ENCODE data around the gene KRT72.

Gene KRT72

DNA sequence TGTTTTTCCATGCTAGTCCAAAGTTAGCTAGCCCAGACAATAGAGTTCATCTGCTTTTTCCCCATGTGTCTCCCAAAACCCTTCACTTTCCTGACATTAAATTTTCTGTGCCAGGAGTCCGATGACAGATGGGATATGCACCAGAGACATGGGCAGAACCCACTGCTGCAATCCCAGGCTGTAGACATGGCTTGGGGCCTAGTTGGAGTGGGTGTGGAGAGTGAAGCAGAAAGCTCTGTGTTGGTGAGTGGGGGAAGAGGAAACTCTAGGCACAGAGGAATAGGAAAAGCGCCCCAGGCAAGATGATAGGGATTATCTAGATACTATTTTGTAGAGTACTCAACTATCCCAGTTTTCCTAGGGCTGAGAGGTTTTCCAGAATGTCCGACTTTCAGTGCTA is 22.8 kb downstream of the KRT72 start:
- no peak for DNase-seq (ENCODE audit: low spot score)

DNA sequence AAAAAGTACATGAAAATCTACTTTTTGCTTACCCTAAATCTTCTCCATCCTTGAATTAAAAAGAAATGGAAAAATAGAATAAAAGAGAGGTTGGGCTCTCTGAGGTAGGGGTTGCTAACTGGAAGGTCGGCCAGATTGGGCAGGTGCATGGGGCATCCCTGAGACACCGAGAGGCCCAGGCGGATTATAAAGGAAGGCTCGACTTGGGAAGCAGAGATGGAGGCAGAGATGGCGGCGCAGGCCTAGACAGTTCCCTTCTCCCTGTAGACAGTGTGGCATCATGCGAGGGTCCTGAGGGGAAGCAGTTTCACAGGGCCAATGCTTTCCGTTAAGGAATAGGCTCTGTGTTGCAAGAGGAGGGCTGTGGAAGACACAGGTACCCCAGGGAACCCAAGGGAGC is 23.9 kb downstream of the KRT72 start:
- DNase-seq (ENCODE audit: low spot score): no peak

DNA sequence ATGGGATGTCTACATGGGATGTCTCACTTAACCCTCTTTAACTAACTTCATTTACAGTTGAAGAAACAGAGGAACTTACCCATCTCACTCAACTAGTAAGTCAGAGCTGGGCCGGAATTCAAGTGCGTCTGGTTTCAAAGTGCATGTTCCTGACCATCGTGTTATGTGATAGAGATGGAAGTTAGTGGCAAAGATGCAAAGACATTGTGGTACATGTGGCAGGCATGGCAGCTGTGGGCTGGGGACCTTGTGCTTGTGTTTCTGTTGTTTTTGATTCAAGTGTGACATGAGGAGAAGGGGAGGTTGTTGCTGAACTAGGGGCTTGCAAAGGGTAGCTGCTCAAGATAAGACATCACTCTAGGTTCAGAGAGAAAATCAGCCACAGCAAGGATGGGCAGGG is 25.3 kb downstream of the KRT72 start:
- no peak for DNase-seq (ENCODE audit: low spot score)

DNA sequence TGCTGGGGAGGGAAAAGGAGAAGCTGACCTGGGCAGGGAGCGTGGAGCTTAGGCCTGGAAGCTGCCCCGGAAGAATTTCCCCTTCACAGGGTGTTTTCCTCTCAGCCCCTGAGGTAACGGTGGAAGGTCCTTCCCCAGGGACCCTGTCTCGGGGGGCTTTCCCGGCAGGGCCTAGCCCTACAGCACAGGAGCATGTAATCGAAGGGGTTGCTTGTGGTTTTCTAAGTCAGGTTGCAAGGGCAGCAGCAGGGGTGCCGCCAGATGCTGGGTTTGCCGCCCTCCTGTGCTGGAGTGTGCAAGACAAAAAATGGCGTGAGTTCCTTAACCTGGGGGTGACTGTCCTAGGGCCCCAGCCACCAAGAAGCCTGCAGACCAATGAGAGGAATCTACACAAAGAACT is 26.0 kb downstream of the KRT72 start:
- no peak for DNase-seq (ENCODE audit: low spot score)

DNA sequence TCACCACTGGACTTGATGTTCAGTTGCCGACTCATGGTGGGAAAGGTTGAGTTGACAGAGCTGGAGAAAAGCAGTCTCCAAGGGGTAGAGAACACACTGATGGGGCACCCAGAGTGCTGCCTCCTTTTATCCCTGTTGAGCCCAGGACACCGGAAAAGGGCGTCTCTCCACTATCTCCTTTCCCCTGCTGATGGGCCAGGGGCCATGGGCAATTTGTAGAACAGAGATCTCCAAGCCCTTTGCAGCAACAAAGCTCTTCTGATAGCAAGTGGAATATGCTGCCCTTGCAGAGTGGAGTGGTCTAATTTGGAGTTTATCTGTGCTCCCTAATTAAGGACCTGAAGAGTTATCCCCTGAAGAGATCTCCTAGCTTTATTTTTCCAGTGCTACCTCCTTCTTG is 27.5 kb downstream of the KRT72 start, which contains the start of gene KRT74:
Gene KRT74 (minus strand): TSS at position 101 of the 400 bp plus-strand sequence. CDS start 66 bp downstream, at position 35.
- no peak for DNase-seq (ENCODE audit: low spot score)

DNA sequence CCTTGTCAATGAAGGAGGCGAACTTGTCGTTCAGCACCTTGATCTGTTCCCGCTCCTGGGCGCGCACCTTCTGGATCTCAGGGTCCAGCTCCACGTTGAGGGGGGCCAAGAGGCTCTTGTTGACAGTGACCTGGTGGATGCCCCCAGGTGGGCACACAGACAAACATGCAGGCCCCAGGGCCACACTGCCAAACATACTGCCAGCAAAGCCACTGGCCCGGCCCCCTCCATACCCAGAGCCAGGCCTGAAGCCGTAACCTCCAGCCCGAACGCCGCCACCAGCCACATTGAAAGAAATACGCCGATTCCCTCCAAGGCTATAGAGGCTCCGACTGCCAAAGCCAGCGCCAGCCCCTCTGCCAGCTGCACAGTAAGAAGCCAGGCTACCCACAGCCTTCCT is 28.0 kb downstream of the KRT72 start:
- DNase-seq (ENCODE audit: low spot score): no peak

DNA sequence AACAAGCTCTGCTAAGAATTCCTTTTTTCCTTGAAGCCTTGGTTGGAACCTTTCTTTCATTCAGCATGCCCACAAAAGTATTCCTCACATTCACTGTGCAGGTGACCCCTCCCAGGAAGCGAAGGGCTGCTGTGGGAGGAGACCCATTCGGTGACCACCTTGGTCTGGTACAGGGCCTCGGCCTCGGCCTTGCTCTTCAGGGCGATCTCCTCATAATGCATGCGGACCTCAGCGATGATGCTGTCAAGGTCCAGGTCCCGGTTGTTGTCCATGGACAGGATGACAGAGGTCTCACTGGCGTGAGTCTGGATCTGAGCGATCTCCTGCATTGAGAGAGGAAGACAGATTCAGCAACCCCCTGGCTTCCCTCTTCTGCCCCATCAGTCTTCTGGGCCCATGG is 30.8 kb downstream of the KRT72 start:
- no peak for DNase-seq (ENCODE audit: low spot score)

DNA sequence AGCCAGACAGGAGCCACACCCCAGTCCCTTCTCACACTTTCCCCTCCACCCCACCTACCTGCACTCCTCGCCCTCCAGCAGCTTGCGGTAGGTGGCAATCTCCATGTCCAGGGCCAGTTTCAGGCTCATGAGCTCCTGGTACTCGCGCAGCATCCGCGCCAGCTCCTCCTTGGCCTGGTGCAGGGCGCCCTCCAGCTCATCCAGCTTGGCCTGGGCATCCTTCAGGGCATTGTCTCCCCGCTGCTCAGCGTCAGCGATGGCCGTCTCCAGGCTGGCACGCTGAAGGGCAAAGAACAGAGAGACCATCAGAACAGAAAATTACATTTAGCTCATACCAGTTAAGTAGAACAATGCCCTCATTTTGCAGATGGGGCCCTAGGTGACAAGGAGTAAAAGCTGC is 33.2 kb downstream of the KRT72 start:
- no peak for DNase-seq (ENCODE audit: low spot score)

DNA sequence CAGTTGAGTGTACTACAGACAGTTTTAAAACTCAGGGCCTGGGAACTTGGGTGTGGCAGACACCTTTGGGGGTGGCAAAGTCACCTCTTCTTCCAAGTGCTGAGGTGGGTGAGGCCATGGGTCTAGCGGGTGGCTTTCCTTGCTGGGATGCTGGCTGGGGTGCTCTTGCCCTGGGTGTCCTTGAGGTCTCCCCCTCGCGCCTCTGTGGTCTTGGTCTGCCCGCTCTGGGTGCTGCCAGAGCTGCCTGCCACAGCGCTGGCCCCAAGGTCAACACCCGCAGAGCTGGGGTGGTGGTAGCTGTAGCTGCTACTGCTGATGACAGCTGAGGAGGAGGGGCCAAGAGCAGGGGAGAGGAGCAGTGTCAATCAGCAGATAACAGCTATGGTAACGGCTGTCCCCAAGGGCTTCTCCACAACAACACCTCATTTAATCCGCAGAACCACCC is 34.4 kb downstream of the KRT72 start:
- no peak for DNase-seq (ENCODE audit: low spot score)

DNA sequence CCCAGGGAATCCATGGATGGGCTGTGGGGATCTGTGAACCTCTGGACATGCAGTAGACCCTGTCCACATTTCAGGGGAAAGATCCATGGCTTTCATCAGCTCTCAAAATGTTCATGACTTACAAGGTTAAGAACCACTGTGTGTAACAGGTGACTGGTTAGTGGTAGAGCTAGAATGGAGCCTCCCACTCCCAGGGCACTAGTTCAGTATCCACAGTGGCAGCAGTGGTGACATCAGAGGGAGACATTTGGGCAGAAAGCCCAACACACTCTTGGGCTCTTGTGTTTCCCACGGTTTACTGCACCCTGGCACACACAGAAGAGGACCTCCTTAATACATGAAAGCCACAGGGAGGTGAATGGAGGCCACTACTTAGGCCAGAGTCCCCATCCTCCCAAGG is 36.7 kb downstream of the KRT72 start:
- no peak for DNase-seq (ENCODE audit: low spot score)

DNA sequence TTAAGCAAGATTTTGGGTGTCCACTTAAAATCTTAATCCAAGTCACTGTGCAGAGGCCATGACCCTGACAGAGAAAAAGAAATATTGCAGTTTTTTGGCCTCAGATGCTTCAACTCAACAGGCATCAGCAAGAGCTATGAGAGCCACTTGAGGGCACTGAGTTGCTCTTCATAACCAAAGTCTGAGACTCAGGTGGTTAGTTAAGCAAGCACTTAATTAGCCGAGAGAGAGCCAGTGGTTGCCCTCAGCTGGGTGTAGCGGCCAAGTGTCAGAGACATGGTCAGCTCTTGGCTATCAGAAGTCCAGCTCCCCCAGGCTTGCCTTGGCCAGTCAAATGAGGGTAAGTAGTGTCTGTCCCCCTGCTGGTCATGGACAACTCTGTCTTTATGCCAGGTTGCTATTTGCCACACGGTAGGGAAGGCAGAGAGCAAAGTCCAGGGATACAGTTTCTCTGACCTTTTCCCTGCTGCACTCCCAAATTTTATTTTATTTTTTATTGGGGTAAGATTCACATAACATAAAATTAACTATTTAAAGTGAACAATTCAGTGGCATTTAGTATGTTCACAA is 39.3 kb downstream of the KRT72 start:
- peak; percentile 9 for DNase-seq (ENCODE audit: low spot score)

DNA sequence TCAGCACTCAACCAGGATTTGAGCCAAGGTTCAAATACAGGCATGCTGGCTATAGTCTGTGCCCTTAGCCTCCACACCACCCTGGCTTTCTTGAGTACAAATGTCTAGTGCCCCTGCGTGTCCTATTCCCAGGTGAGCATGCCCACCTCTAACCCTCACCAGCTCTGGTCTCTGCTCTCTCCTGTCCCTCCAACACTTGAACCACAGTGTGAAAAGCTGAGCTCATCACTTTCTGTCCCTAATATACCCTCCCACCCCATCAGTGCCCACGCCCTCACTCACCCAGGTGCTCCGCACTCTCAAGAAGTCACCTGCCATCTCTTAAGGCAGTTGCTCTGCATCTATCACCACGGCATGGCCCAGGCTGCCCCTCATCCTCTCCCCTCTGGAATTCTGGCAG is 41.3 kb downstream of the KRT72 start:
- DNase-seq (ENCODE audit: low spot score): no peak

DNA sequence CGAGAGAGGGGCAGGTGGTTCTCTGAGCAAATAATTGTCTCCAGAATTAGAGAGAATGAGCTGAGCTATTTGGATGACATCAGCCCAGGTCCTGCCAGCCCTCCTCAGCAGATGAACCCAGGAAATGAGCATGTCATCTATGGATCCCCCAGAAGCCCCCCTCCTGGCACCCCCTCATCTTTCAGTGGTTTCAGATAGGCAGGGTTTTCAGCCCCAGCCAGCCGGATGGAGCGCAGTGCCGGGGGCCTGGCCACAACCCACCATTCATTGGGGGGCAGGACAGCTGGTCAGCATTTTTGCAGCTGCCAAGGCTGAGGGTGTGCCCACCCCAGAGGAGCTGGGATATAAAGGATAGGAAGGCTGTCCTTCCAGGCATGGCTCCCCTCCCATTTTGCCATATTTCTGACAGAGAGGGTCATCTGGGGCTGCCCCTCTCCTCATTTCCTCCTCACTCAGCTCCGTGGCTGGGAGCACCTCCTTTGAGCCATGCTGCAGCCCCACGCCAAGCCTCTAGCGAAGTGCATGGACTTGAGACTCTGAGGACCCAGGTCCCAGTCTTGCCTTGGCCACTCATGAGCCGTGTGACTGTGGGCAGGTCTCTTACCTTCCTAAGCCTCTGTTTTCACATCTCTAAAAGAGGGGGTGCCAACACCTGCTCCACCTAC is 42.4 kb downstream of the KRT72 start:
- no peak for DNase-seq (ENCODE audit: low spot score)

DNA sequence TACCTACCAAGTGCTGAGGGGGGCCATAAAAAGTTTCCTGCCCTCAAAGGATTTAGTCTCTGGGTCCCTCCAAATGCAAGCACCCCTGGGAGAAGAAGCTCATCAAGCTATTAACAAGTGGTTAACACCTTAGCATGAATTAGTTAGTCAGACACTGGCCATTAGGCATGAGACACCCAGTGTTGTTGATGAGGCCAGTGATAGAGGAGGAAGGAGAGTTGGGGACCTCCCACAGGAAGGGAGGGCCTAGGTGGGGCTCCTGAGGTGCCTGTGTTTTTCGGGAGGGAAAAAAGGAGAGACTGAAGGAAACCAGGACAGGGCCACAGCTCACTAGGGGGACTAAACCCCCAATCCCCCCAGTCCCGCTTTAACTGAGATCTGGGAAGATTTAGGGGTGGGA is 43.8 kb downstream of the KRT72 start:
- no peak for DNase-seq (ENCODE audit: low spot score)

DNA sequence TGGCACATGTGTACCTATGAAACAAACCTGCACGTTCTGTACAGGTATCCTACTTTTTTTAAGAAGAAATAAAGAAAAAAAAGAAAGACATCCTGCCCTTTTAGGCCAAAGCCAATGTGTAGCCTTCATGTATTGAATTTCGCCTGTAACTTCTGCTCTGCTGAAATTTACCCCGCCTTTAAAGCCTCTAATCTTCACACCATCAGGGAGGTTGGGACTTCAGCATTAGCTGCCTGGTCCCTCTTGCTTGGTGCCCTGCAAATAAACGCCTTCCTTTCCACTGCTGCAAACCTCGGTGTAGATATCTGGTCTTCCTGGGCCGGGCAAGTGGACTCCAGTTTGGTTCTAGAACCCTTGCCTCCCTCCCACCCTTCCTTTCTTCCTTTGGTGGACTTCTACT is 45.7 kb downstream of the KRT72 start:
- no peak for DNase-seq (ENCODE audit: low spot score)

DNA sequence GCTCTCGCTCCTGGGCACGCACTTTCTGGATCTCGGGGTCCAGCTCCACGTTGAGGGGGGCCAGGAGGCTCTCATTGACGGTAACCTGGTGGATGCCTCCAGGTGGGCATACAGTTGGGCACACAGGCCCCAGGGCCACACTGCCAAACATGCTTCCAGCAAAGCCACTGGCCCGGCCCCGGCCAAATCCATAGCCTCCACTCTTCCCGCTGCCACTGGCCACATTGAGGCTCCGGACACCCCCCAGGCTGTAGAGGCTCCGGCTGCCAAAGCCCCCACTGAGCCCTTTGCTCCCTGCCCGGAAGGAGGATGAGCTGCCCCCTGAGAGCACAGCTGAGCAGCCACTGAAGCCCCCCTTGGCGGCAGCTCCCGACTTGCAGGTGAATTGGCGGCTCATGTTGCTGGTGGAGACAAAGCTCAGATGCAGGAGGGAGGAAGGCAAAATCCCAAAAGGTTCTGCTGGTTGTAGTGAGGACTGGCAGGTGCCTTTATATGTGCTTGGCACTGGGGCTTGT is 48.5 kb downstream of the KRT72 start, which contains the start of gene KRT71:
Gene KRT71 (minus strand): TSS at position 465 of the 515 bp plus-strand sequence. CDS start 68 bp downstream, at position 397.
- DNase-seq (ENCODE audit: low spot score): no peak

DNA sequence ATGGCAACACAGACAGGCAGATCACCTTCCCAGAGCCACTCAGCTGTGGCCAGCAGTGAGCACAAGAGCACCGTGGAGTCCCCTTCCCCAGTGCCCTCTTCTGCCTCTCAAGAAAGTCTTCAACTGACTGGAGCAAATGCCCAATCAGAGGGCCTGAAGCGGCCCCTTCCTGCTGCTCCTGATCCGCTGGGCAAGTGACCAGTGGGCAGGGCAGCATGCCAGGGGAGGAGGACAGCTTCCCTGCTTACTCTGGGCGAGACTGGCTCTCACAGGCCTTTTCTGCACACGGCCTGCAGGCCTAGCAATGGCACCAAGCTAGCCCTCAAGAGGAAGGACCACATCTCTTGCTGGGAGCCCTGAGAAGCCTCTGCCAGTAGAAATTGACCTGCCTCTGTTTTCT is 49.2 kb downstream of the KRT72 start:
- no peak for DNase-seq (ENCODE audit: low spot score)

DNA sequence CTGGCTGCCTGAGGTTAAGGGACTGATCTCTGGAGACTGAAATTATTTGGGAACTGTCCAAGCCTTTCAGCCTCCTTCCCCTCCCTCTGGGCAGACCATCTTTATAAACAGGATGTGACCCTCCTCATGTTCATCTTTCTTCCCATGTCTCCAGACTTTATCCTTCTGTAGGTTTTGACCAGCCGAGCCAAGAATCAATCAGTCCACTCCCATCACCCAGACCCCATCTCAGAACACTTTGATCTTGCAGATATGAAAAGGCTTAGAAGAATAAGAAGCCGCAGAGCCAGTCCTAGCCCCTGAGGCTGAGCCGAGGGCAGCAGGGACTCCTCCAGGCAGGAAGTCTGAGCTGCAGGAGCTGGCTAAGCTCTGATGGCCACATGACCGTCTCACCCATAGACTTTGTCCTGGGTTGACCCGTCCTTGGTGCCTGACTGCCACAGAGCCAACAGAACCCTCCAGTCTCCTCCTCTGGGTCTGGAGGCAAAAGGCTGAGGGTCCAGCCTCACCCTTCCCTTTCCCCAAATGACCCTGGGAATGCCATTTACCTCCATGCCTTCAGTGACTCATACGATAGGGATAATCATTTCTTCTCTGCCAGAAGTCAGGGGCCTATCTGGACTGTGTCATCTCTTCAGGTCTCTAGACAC is 49.9 kb downstream of the KRT72 start:
- no peak for DNase-seq (ENCODE audit: low spot score)

DNA sequence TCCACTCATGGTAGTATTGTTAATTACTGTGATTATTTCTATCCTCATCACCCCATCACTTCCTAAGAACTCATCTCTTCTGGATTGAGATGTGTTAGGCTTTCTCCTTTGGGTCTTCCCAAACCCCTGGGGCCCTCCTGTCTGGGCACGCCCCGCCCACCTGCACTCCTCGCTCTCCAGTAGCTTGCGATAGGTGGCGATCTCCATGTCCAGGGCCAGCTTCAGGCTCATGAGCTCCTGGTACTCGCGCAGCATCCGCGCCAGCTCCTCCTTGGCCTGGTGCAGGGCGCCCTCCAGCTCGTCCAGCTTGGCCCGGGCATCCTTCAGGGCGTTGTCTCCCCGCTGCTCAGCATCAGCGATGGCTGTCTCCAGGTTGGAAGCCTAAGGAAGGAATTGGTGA is 55.1 kb downstream of the KRT72 start:
- DNase-seq (ENCODE audit: low spot score): no peak

DNA sequence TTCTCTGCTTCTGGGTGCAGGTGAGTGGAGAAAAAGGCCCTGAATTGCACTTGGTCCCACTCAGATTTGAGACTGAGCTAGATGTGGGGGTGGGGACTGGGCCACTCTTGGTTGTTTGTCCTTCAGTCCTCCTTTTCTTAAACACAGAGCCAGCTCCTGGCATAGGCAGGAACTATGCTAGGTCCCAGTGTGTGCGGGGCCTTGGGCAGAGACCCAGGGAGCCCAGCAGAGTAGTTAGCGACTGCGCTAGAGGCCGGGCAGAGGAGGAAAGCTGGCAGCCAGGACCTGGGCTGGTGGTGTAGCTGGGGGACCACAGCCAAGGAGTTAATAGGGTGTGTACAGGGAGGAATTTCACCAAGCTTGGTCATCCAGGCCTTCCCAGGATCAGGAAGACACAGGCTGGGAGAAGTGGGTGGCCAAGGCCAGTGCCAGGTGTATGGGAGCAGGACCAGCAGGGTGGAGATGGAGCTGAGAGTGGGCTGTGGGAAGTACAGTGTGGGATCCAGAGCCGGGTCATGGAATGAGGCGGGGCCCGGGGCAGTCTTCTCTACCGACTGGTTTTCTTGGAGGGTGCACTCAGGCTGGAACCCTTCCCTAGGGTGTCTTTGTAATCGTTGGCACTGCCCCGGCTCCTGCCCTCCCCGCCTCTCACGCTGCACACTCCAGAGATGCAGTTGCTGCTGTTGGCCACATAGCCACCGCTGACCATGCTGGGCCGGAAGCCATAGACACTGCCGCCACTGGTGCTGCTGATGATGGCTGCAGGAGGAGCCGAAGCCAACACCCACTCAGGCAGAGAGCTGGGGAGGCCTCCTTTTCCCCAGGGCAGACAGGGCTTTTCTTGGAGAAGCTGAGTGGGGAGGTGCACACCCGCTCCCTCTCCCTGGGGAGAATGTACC is 57.0 kb downstream of the KRT72 start:
- DNase-seq (ENCODE audit: low spot score): no peak

DNA sequence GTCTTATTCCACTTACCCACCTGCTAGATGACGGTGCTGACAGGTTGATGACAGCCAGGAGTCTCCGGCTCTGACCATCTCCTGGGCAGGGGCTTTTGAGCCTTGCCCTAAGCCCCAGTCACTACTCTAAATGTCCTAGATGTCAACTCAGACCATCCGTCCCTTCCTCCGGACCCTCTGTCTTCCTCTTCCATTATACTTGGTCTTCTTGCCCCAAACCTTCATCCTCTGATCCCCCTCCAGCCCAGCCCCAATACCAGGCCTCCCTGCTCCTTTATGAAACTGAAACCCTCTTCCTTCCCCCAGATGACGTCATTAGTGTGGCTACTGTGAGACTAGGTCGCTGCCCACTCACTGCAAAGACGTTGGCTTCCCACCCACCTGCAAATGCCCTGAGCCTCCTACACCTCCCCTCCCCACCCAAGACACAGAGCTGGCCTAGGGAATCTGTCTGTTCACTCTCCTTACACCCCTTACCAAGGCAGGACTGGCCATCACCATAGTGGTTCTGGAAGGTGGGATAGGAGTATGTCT is 58.4 kb downstream of the KRT72 start:
- DNase-seq (ENCODE audit: low spot score): peak; percentile 5

DNA sequence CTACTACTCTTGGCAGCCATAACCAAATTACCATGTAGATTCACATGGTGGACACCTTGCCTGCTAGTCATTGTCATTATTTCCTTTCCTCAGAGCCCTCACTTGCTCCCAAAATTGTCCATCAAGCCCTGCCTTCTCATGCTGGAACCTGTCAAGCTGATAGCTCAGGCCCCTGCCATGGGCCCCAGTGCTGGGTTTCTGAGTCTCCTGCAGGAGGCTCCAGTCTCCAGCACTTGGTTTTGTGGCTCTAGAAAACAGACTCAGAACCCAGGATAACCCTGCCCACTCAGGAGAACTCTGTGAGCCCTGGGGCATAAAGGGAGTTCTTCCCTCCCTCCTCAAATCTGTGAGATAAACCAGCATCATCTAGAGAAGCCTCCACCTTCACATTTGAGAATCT is 59.1 kb downstream of the KRT72 start:
- no peak for DNase-seq (ENCODE audit: low spot score)
